Head of caudate nucleus (tissue), 42 donors: Measurements from ENCODE around the gene SLC7A4.

Experiments
- DNase-seq, 42 donors: peaks; one replicate each; pipeline versions ENCODE4 v3.0.0 to v3.0.0-alpha.2; 2020 to 2021; ENCODE audit warnings: mixed read lengths in 7 of 42
- intact Hi-C: fragments of 100-400 bp; cut with DNase I; formaldehyde crosslinking; loops from one replicate; pipeline ENCODE4 v1.15.0; 2022

Gene SLC7A4

GRCh38 chr22:20993304-20994127 is 38.8 kb downstream of the SLC7A4 start:
- intact Hi-C loops: no loop called here
- no peak for DNase-seq

GRCh38 chr22:20992456-20993303 is 39.7 kb downstream of the SLC7A4 start:
- intact Hi-C loops: no loop called here
- DNase-seq: no peak

DNA sequence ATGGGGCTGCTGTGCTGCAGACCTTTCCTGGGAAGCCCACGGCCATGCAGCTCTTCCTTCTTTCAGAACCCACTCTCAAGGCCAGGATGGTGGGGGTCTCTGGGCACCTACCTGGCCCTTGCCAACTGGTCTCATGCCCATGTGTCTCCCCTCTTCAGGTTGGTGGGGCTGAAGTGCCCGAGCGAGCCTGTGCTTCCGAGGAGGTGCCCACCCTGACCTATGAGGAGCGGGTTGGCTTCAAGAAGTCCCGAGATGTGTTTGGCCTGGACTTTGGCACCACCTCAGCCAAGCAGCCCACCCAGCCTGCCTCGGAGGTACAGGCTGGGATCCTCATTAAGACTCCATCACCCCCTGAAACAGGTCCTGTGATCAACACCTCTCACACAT is 40.3 kb downstream of the SLC7A4 start:
- intact Hi-C loops: no loop called here
- no peak for DNase-seq

DNA sequence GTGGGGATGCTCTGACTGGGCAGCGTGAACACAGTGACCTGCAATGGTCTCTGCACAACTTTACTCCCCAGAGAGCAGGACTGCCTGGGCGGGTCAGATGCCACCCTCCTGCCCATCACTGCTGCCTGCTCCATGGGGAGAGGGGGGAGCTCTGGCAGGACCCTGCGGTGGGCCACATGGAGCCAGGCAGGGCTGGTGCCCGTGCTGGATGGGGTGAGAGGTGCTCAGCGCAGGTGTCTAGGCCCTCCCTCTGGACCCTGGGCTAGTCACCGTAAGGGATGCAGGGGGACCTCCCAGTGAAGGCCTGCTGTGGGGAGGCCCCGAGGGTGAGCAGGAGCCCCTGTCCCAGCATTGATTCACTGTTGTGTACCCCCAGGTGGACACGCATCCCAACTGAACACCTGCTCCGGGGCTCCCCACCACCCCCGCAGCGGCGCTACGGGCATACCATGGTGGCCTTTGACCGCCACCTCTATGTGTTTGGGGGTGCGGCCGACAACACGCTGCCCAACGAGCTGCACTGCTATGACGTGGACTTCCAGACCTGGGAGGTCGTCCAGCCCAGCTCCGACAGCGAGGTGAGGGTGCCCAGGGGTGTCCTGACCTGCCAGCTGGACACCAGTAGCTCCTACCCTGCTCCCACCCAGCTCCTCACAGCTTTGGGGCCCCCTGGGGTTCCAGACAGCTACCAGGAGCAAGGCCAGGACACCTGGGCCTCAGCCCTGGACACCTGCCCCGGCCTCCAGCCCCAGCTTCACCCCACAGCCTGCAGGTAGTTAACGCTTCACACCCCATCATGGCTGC is 40.9 kb downstream of the SLC7A4 start:
- no peak for DNase-seq
- intact Hi-C loops: no loop called here

DNA sequence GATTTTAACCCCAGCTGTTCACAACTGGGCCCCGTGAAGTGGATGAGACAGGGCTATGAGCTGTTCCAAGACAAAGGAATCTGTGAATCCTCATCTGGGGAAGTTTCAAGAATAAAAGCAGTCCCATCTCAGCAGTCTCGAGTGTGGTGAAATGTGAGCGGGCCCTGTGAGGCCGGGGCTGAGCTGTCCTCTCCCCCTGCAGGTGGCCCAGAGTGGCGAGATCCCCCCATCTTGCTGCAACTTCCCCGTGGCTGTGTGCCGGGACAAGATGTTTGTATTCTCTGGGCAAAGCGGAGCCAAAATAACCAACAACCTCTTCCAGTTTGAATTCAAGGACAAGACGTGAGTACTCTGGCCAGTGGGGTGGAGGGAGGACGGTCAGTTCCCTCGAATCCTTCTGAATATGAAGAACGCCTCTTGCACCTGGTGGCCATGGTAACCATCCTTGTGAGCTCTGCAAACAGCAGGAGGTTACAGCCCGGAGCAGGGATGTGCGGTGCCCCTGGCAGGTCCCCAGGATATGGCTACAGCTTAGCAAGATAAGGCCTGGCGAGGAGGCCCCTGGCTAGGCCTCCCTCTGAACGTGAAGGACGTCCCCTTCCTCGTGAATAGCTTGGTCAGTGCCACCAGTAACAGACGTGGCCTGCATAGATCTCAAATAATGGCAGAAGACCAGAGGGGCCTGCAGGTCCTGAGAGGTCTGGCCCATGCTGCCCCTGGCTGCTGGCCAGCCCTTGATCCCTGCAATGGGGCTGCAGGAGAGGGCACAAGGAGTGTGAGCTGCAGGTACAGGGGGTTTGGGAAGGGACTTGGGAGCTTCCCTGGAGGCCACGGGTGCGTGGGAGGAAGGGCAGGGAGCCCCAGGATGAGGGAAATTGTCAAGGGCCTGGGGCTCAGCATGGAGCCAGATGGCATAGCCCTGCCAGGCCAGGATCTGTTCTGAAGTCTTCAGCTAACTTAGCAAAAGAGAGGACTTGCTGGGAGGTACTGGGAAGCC is 41.9 kb downstream of the SLC7A4 start:
- no peak for DNase-seq
- intact Hi-C loops: no loop called here

DNA sequence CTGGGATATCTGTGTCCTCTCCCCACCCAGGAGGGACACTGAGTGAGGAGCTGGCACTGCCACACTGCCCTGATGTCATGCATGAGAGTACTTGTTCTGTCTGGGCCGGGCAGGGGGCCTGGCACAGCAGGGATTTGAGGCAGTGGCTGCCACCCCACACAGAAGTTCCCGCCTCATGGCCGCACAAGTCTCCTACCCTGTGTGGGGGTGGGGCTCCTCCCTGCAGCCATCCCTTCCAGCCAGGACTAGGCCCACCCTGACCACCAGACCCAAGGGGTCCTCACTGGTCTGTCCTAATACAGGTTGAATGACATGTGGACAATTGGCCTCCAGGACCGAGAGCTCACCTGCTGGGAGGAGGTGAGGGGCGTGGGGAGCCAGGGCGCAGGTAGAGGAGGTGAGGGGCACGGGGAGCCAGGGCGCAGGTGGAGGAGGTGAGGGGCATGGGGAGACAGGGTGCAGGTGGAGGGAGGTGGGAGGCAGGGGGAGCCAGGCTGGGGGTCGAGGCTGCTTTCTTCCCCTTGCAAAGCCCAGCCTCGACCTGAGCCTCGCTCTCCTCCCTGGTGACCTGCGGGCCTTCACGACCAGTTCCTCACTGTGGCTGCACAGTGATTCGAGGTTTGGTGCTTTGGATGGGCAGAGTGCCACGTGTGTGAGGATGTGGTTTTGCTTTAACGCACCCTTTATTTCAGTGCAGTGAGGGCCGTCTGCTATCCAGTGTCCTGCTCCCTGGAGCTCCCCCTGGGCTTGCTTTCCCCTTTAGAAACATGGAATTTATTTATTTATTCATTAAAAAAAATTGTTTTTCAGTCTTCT is 42.8 kb downstream of the SLC7A4 start:
- intact Hi-C loops: no loop called here
- no peak for DNase-seq

- DNase-seq: no peak
- intact Hi-C loops: no loop called here
These were observed 43.6 kb downstream of the SLC7A4 start for GRCh38 chr22:20988573-20989322.

- DNase-seq: no peak
These were observed 45.0 kb downstream of the SLC7A4 start for GRCh38 chr22:20987375-20987774.

GRCh38 chr22:20986365-20986764 is 46.0 kb downstream of the SLC7A4 start:
- intact Hi-C loops: no loop called here
- DNase-seq: no peak

More at GRCh38 chr22:20987375-20987774, 45.0 kb downstream of the SLC7A4 start:
- intact Hi-C loops: no loop called here

DNA sequence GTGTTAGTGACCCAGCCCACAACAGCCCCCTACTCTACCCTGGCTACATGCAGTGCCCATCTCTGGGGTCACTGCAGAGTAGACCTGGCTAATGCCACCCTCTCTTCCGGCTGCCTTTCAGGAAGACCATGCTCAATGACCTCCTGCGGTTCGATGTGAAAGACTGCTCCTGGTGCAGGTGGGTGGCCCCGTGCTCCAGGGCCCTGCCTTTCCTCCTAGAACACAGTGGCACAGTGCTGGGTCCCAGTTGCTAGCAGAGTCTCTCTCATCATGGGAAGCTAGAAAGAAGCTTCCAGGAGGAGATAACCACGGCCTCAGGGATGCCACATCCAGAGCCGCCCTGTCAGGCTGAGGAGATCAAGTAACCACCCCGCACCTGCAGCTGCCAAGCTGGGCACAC is 46.6 kb downstream of the SLC7A4 start:
- intact Hi-C loops: no loop called here
- DNase-seq: no peak

DNA sequence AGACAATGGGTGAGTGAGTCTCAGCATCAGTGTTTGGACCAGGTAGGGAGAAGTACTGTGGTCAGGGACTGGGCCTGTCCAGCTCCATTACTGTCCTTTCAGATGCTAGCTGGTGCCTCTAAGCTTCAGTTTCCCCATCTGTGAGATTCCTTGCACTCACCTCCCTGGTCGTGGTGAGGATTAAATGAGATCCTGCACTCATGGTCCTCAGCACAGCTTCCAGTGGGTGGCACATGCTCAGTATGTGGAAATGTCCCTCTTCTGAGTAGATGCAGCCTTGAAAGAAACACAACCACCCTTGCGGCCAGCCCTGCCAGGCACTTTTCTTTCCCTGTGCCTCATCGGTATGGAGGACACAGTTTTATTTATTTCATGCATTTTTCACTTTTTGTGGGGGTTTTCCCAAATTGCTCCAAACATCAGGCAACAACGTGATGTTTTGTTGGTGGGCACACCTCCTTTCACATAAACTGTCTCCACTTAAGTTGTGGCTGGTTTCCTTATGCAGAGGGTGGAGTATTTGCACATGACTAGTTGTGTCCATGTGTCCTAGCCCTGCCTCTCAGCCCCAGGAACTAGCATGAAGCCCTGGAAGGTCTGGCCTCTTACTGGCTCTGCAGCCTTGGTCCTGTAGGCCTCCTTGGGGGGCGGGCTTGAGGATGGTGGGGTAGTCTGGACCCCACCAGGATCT is 49.1 kb downstream of the SLC7A4 start:
- intact Hi-C loops: loop anchor here (5.0 kb wide), 1 partner anchor 66 kb away; the partner anchor contains the start of gene CRKL
- DNase-seq: no peak

GRCh38 chr22:20982563-20982882 is 49.8 kb downstream of the SLC7A4 start:
- DNase-seq: peak in 3 of 42 donors; percentile 6 to 38 (median 21)
- intact Hi-C loops: loop anchor here (1.0 to 5.0 kb wide), 2 partner anchors 19 to 65 kb away; partner anchors contain the start of gene CRKL

DNA sequence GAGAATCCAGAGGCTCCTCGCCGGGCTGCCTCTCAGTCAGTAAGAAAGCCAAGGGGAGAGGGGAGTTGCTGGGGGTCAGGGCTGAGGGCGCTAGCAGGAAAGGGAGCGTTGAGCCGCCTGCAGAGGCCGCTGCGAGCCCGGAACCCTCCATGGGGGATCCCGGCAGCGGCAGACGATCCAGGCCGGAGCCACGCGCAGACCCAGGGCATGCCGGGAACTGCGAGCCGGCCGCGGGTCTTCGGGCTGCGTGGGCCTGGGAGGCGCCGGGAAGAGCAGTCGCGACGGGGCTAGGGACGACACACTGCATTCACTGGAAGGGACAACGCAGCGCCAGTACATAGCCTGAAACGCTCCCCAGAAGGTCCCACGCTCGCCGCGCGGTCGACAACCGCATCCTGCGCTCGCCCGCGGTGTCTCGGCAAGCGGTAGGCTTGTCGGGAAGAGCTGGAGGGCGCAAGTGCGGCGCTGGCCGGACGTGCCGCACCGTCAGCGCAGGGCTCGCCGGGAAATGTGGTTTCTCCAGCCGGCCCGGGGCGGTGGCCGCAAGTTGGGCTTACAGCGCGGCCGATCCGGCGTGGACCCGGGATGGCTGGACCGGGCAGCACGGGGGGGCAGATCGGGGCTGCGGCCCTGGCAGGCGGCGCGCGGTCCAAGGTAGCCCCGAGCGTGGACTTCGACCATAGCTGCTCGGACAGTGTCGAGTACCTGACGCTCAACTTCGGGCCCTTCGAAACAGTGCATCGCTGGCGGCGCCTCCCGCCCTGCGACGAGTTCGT is 50.4 kb downstream of the SLC7A4 start, which contains the start of gene LZTR1:
TSS of gene LZTR1 (plus strand) at position 511 of the 776 bp plus-strand sequence. CDS start at position 586, 75 bp downstream.
- intact Hi-C loops: loop anchor here (1.0 to 5.0 kb wide), 2 partner anchors 19 to 65 kb away; partner anchors contain the start of gene CRKL
- peak; percentile 68 to 95 (median 91) for DNase-seq

DNA sequence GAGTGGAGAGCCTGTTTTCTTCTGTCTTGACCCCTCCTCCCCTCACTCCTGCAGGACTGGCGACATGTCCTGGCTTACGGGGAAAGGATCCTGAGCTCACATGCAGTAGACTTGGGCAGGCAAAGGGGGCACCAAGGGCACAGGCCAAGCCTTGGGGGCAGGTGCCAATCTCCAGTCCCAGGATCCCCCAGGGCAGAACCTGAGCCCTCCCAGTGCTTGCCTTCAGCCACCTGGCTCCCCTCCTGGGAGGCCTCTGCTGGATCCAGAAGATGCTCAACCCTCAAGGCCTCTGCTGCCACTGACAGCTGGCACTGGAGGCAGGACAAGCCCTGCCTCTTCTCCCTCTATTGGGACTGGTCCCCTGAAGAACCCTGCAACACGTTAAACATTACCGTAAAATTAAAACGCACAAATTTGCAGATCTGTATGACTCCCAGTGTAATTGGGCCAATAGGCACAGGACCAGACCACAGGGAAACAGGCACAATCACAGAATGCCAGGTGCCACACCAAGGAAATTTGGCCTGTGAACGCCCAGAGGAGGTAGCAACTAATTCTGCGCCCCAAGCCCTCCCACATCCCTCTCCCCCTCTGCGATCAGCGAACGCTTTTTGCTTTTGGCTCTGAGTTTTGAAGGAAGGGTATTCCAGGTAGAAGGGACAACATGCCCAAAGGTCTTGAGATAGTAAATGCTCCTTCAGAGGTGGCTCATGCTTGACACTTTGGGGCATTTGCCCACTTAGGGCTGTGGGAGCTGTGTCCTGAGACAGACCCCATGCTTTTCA is 51.2 kb downstream of the SLC7A4 start:
- no peak for DNase-seq
- intact Hi-C loops: loop anchor here (5.0 kb wide), 1 partner anchor 64 kb away; the partner anchor contains the start of gene CRKL
